Vagina (tissue), 2 donors: ENCODE results near the gene AIG1. TPM values are rescaled to one million over a fixed set of nuclear protein-coding genes. Genes with fewer than 3 reads are reported as not detected.

Source experiments
- DNase-seq, 2 donors: peaks; one replicate each; pipeline ENCODE4 v3.0.0-alpha.2; 2017; ENCODE audit errors: extremely low spot score in 2 of 2
- H3K27ac ChIP-seq: fragments of 200-600 bp; sonication (generic); one replicate; pipeline ENCODE4 v1.5.1; 2019
- H3K27me3 ChIP-seq: fragments of 200-600 bp; sonication (generic); one replicate; pipeline ENCODE4 v1.5.1; 2019
- H3K36me3 ChIP-seq, 2 donors: fragments of 200-600 bp; sonication (generic); one replicate each; pipeline ENCODE4 v1.5.1; 2017 to 2019
- H3K4me1 ChIP-seq: fragments of 200-600 bp; sonication (generic); one replicate; pipeline ENCODE4 v1.5.1; 2019
- H3K4me3 ChIP-seq, 2 donors: fragments of 200-600 bp; sonication (generic); 1 replicate in 1 of 2; 2 replicates in 1 of 2; pipeline ENCODE4 v1.5.1; 2016 to 2019
- H3K9me3 ChIP-seq: fragments of 200-600 bp; sonication (generic); one replicate; pipeline ENCODE4 v1.5.1; 2019
- CTCF ChIP-seq, 3 experiments: fragments of 450-650 bp in 2 of 3; fragments of 200-600 bp in 1 of 3; sonication (generic) in 1 of 3; IDR thresholded peaks; one replicate each; pipeline ENCODE4 v1.5.1; 2017 to 2019; ENCODE audit warnings: antibody characterized with exemption in 3 of 3, mild to moderate bottlenecking in 2 of 3, moderate library complexity in 2 of 3
- POLR2A ChIP-seq, 2 donors: fragments of 450-650 bp; IDR thresholded peaks; one replicate each; pipeline ENCODE4 v1.6.1; 2017; ENCODE audit warnings: antibody characterized with exemption in 2 of 2, mild to moderate bottlenecking in 2 of 2, moderate library complexity in 2 of 2
- POLR2AphosphoS5 ChIP-seq, 2 donors: sonication (generic); formaldehyde crosslinking; IDR thresholded peaks; one replicate each; pipeline ENCODE4 v1.9.0; 2017; ENCODE audit warnings: antibody characterized with exemption in 2 of 2, mild to moderate bottlenecking in 2 of 2, low read depth in 1 of 2; ENCODE audit not compliant: insufficient read depth in 1 of 2
- intact Hi-C: fragments of 100-400 bp; cut with DNase I; formaldehyde crosslinking; loops from one replicate; pipeline ENCODE4 v1.15.1; 2023
- total RNA-seq: library from RNA; depleted of rRNA; stranded (reverse); fragments of >200 nt; gene quantifications from one replicate; pipeline ENCODE4 v1.2.3, GENCODE V29; 2016

AIG1 gene
- total RNA-seq, 1 donor from 2014 or later, result 22.3 TPM

- H3K9me3 ChIP-seq, result no peaks in the 10 kb centered on the region
- intact Hi-C loops, result no loop called here
Observed at GRCh38 chr6:143087856-143088255, 27.2 kb downstream of the AIG1 start.

GRCh38 chr6:143090314-143091044 is 29.8 kb downstream of the AIG1 start:
- TF ChIP-seq CTCF (IDR thresholded peaks at IDR 0.05) (no peak), POLR2A (IDR thresholded peaks at IDR 0.05) (no peak), POLR2AphosphoS5 (IDR thresholded peaks at IDR 0.05; ENCODE audit: insufficient read depth in 1 of 2, low read depth in 1 of 2) (no peak)

More at GRCh38 chr6:143087856-143088255, 27.2 kb downstream of the AIG1 start:
- H3K27ac ChIP-seq, result no peak overlapping the region
- no peak overlapping the region for H3K4me3 ChIP-seq
- TF ChIP-seq POLR2AphosphoS5 (IDR thresholded peaks at IDR 0.05; ENCODE audit: insufficient read depth in 1 of 2, low read depth in 1 of 2) (no peak), CTCF (IDR thresholded peaks at IDR 0.05) (no peak), POLR2A (IDR thresholded peaks at IDR 0.05) (no peak)
- H3K36me3 ChIP-seq, result no peaks in the 10 kb centered on the region
- no peaks in the 10 kb centered on the region for H3K27me3 ChIP-seq
- DNase-seq, result no peak
- no peaks in the 10 kb centered on the region for H3K4me1 ChIP-seq

GRCh38 chr6:143092768-143093167 is 32.1 kb downstream of the AIG1 start:
- H3K9me3 ChIP-seq, result no peaks in the 10 kb centered on the region
- H3K27me3 ChIP-seq, result no peaks in the 10 kb centered on the region
- no peaks in the 10 kb centered on the region for H3K36me3 ChIP-seq
- TF ChIP-seq POLR2A (IDR thresholded peaks at IDR 0.05), result no peak
- DNase-seq, result no peak
- H3K27ac ChIP-seq, result no peak overlapping the region
- no peak overlapping the region for H3K4me3 ChIP-seq
- no peaks in the 10 kb centered on the region for H3K4me1 ChIP-seq
- intact Hi-C loops, result no loop called here

More at GRCh38 chr6:143090314-143091044, 29.8 kb downstream of the AIG1 start:
- no peaks in the 10 kb centered on the region for H3K27me3 ChIP-seq
- H3K36me3 ChIP-seq, result no peaks in the 10 kb centered on the region
- no peak overlapping the region for H3K4me3 ChIP-seq
- intact Hi-C loops, result no loop called here
- H3K27ac ChIP-seq, result no peak overlapping the region
- H3K4me1 ChIP-seq, result no peaks in the 10 kb centered on the region
- H3K9me3 ChIP-seq, result no peaks in the 10 kb centered on the region
- no peak for DNase-seq

- TF ChIP-seq POLR2AphosphoS5 (IDR thresholded peaks at IDR 0.05; ENCODE audit: insufficient read depth in 1 of 2, low read depth in 1 of 2) (no peak), CTCF (IDR thresholded peaks at IDR 0.05) (no peak), POLR2A (IDR thresholded peaks at IDR 0.05) (no peak)
- Histone ChIP-seq H3K36me3 (no peaks in the 10 kb centered on the region), H3K27me3 (no peaks in the 10 kb centered on the region), H3K27ac (no peak overlapping the region), H3K9me3 (no peaks in the 10 kb centered on the region), H3K4me1 (no peaks in the 10 kb centered on the region), H3K4me3 (no peak overlapping the region)
- intact Hi-C loops, result no loop called here
- DNase-seq, result no peak
Observed at GRCh38 chr6:143093290-143093689, 32.6 kb downstream of the AIG1 start.

GRCh38 chr6:143096403-143096802 is 35.7 kb downstream of the AIG1 start:
- no peaks in the 10 kb centered on the region for H3K27me3 ChIP-seq
- TF ChIP-seq CTCF (IDR thresholded peaks at IDR 0.05), result no peak
- TF ChIP-seq POLR2AphosphoS5 (IDR thresholded peaks at IDR 0.05; ENCODE audit: insufficient read depth in 1 of 2, low read depth in 1 of 2), result no peak
- TF ChIP-seq POLR2A (IDR thresholded peaks at IDR 0.05), result no peak
- H3K36me3 ChIP-seq, result no peaks in the 10 kb centered on the region
- no peak overlapping the region for H3K27ac ChIP-seq
- DNase-seq, result no peak
- no peaks in the 10 kb centered on the region for H3K9me3 ChIP-seq
- no peaks in the 10 kb centered on the region for H3K4me1 ChIP-seq
- intact Hi-C loops, result loop anchor here (1.0 kb wide), 1 partner anchor 19 kb away; no protein-coding TSS in a partner anchor
- H3K4me3 ChIP-seq, result no peak overlapping the region
